Anterior cingulate cortex (tissue), 58 donors: ENCODE measurements around the gene AK4.
"Not testable (repeated sequence)": the region's sequence is repeated elsewhere in the genome, so short reads cannot be mapped to it uniquely, and the experiment has no call there.

Experiments
- DNase-seq, 58 donors: peaks; one replicate each; lab custom pipeline; 2025; lab: John Stamatoyannopoulos, UW

Gene AK4

DNA sequence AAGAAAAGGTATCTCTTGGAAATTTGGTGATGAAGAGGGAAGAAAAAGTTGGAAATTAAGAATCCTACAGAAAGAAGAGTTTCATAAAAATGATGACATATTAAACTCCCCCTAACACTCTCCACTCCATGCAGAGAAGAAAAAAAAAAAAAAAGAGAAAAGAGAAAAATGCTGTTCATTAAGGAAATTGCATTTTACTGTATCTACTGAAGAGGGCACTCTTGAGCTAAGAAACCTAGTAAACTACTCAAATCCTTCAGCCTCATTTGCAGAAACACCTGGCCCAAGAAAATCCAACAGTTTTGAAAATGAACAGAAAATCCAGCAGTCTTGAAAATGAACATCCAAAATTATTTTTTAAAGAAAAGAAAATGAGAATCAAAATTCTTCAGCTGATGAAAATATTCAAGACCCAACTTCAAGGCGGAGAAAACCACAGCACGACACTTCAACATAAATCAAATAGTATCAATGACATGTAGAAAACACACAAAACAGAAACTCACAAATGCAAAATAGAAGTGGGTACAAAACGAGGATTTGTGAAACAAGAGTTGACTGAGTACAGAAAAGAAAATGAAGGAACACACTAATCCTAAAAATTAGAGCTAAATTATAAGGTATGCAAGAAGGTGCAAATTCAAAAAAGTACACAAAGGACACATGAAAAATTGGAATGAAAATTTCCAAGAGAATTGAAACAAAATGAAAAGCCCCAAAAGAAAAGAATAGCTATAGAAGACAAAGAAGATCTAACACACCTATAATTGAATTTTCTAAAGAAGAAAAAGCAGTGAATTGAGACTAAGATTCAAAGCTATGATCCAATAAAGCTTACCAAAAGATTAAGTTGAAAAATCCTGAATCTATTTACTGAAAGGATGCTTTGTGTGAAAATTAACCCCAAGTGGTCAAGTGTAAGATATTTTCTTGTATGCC, 88.1 kb downstream of the AK4 start:
- DNase-seq = no peak

DNA sequence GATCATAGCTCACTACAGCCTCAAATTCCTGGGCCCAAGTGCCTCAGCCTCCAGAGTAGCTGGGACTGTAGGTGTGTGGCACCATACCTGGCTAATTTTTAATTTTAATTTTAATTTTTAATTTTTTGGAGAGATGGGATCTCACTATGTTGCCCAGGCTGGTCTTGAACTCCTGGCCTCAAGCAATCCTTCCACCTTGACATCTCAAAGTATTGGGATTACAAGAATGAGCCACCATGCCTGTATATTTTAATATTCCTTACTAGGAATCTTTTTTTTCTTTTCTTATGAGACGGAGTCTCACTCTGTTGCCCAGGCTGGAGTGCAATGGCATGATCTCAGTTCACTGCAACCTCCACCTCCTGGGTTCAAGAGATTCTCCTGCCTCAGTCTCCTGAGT, 89.1 kb downstream of the AK4 start:
- not testable (repeated sequence) for DNase-seq

DNA sequence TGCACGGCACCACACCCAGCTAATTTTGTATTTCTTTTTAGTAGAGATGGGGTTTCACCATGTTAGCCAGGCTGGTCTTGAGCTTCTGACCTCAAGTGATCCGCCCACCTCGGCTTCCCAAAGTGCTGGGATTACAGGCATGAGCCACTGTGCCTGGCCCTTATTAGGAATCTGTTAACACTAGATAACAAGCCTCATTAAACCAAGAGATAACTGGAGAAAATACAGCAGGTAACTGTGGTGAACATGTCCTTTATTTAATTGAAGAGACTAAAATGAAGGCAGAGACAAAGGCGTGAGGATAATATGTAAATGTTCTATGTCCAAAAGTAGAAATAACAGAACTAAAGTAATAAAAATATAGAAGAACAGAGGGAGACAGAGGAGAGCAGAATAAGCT, 89.5 kb downstream of the AK4 start:
- DNase-seq = no peak

DNA sequence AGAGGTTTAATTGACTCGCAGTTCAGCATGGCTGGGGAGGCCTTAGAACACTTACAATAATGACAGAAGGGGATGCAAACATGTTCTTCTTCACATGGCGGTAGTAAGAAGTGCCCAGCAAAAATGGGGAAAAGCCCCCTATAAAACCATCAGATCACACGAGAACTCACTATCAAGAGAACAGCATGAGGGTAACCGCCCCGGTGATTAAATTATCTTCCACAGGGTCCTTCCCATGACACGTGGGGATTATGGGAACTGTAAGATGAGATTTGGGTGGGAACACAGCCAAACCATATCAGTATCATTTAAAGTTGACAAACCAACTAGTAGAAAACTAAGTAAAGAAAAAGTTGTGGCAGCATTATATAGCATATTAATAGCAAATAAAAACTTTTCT, 90.0 kb downstream of the AK4 start:
- DNase-seq = no peak

DNA sequence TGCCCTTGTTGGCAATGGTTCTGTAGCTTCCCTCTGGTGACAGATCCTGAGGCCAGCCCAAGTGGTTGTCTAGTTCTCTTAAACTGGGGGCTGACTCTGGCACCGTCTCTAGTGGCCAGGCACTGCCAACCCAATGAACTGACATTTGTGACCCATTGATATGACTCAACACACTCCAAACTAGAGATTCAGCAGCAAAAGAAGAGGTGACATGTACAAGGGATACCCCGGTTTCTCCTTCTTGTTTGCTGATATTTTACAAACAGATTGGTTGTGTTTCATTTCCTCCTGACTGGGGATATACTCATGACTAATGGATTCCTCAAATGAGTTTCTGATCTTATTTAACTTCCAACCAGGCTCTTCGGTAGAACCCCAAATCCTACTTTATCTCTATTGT, 95.5 kb downstream of the AK4 start:
- no peak for DNase-seq

DNA sequence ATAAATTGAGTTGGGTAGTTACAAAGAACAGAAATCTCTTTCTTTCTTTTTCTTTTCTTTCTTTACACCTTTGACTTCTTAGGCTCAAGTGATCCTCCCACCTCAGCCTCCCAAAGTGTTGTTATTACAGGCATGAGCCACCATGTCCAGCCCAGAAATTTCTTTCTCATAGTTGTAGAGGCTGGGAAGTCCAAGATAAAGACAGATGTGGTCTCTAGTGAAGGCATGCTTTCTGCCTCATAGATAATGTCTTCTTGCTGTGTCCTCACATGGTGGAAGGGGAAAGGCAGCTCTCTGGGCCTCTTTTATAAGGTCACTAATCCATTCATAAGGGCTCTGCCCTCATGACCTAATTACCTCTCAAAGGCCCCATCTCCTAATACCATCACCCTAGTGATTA, 97.3 kb downstream of the AK4 start:
- DNase-seq = no peak

DNA sequence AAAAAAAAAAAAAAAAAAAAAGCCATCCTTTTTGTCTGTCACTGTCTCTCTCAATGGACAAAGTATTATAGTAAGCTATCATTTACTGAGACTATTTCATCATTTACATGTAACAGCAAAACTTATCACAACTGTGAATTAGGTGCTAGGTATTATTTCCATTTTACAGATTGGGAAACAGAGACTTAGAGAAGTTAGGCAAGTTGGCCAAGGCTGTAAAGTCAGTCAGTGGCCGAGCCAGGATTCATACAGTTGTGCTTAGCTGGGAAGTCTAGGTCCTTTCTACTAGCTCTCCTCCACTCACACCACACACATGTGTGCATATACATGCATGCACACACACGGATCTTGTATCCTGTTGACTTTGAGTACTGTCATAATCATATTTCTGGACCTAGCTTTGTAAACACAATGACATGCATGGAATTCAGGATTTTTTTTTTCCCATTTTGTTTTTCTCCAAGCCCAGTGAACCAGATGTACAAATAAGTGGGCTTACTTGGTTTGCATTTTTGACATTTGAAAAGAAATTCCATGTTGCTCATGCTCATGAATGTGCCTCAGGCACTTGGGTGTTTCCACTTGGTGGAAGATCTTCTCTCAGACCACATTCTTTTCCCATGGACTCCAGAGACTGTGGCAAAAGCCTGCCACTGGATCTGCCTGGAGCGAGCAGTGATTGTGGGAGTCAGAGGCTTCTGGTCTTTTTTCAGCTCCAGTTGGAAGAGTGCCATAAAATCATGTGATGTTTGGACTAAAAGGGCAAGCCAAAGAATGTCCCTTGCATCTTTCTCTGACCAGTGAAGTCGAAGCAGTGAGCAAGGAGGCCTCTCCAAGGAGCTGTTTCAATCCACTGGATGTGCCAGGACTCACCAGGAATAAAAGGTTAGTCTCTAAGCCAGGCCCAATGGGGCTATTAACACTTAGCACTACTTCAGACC, 99.7 kb downstream of the AK4 start:
- peak in 27 of 58 donors; percentile 4 to 76 (median 32) for DNase-seq

DNA sequence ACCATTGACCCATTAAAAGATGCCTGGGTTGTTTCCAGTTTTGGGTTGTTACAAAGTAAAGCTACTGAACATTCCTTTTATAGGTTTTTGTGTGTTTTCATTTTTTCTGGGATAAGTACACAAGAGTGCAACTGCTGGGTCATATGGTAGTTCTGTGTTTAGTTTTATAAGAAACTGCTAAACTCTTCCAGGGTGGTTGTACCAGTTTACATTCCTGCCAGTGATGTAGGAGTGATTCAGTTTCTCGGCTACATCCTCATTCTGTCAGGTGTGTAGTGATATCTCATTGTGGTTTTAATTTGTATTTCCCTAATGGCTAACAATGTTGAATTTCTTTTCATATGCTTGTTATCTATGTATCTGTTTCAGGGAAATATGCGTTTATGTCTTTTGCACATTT, 102.8 kb downstream of the AK4 start:
- no peak for DNase-seq

DNA sequence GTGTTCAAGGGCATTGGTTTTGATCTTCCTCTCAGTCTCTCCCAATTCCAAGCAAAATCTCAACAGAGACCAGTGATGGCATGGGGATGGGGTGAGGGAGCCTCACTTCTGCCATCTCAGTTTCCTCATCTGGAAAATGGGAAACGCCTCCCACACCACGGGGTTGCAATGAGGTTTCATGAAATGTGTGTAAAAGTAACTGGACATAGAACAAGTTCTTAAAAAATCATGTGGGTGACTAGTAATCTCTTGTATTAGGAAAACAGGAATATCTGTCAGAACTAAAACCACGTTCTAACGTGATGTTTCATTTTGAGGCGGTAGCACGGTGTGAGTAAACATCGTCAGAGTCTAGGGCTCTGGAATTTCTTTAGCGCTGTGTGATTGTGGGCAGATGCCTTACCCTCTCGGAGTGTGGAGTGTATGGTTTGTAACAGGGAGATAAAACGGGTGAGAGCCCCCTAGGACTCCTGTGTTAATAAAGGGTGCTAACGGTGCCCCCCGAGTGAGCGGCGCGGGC, 105.9 kb downstream of the AK4 start:
- DNase-seq = no peak

DNA sequence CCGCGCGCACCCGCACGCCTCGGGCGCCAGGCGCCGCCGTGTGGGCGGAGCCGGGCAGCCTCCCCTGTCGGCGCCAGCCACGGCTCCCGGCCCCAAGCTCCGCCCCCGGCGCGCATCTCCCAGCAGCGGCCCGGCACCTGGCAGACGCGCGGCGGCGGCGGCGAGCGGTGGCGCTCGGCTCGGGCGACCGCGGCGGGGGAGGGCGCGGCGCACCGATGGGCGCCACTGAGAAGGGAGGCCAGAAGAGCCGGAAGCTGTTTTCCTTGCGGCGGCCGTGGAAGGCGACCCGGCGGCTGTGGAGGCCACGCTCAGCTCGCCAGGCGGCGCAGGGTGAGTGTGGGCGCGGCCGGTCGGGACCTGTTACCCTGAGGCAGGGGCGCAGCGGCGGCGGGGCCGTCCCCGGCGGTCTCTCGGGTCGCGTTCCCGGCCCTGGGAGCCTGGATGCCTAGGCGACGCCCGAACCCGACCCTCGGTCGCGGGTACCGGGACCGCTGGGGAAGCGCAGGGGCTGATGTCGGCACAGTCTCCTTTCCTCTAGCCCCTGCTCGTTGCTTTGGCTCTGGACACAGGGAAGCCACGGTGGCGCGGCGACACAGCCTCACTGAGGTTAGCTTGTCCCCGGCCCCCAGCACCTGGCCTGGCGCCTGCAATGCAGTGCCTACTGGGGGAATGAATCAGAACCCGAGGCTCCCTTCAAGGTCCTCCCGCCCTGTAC, 106.5 kb downstream of the AK4 start:
- peak in 55 of 58 donors; percentile 23 to 88 (median 77) for DNase-seq

DNA sequence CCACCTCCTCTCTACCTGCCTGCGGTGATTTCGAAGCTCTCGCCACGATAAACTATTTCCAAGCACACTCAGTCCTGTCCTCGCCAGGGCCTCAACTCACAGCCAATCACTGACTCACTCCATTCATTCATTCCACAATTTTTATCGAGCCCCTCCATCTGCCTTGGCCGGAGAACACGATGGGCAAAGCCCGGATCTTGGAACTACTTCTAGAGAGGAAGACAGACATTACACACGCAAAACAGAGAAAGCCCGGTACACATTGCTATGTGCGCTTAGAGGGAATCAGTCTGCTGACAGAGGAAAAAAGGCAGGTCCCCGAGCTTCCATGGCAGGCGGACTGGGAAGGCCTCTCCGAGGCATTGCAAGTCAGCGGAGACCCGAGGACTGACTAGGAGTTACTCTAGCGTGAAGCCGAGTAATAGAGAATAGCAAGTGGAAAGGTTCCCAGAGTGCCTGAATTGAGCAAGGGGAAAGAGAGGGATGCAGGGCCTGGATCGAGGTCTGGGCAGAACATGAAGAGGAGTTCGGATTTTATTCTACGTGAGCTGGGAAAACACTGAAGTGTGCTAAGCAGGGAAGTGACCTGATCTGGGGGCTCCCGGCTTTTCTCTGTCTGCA, 107.1 kb downstream of the AK4 start:
- peak in 39 of 58 donors; percentile 12 to 74 (median 48) for DNase-seq

DNA sequence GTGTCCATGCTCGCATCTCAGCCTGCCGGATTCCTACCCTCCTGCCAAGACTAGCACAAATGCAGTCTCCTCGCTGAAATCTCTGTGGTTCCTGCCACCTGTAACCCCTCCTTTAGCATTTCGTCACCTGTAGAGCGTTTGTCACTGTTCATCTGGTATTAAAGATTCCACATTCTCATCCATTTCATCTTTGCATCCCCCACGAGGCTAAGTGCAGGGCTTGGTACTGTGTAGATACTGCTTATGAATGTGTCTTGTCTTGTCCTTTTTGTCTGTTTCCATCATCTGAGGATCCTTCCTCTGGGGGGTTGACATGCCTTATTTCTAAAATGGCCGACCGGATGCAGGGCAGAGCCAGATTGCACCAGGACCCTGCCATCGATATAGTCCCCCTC, 107.7 kb downstream of the AK4 start:
- peak in 4 of 58 donors; percentile 23 to 67 (median 48) for DNase-seq

DNA sequence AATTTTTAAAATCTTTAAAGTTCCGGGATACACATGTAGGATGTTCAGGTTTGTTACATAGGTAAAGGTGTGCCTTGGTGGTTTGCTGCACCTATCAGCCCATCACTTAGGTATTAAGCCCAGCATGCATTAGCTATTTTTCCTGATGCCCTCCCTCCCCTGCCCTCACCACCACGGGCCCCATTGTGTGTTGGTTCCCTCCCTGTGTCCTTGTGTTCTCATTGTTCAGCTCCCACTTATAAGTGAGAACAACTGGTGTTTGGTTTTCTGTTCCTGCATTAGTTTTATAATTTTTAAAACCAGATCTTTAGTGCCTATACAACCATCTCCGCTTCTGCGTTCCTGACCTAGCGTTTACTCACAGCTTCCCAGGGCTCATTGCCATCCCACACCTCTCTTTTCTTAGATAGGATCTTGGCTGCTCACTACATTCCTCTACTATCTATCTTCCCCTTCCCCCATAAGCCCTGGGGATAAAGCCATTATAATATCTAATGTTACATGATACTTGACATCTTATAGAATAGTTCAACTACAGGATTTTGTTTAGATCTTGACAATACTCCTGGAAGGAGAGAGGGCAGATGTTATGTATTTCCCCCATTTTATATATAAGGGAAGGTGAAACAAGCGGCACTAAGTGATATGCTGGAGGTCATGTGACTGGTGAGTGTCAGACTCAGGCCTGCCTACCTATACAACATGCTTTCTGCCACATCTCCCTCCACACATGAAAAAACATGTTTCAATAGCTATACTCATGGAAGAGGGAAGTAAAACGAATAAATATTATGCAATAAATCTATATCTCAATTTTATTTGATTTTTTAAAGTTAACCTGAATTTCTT, 109.1 kb downstream of the AK4 start:
- DNase-seq = peak in 15 of 58 donors; percentile 2 to 50 (median 28)

DNA sequence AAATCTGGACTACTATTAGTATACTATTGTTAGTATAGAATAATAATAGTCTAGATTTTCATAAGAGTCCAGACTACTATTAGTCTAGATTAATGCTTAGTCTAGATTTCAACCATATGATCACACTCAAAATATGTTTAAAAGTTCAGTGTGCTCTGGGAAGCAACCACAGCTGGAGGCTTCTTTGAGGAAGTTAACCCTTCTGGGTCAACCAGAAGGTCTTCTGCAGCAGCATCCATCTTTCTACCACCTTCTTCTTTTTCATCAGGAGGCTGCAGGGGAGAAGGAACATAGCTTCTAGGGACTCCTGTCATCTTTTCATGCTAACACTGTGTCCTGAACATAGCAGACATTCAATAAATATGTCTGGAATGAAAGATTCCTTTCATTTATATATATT, 110.1 kb downstream of the AK4 start:
- no peak for DNase-seq

DNA sequence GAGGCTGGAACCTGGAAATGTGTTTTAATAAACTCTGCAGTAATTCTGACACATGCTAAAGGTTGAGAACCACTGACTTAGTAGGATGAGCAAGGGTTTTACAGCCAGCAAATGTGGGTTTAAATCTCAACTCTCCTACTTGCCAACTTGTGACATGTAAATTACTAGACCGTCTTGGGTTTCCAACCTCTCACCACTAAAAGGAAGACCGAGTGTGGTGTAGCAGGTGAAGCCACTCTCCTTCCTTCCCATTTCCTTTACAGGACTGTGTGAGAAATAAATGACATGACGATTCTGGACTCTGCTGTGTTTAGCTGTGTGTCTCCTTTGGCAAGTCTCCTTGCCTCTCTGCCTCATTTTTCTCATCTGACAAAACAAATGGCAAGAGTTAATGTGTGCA, 111.8 kb downstream of the AK4 start:
- DNase-seq = no peak

DNA sequence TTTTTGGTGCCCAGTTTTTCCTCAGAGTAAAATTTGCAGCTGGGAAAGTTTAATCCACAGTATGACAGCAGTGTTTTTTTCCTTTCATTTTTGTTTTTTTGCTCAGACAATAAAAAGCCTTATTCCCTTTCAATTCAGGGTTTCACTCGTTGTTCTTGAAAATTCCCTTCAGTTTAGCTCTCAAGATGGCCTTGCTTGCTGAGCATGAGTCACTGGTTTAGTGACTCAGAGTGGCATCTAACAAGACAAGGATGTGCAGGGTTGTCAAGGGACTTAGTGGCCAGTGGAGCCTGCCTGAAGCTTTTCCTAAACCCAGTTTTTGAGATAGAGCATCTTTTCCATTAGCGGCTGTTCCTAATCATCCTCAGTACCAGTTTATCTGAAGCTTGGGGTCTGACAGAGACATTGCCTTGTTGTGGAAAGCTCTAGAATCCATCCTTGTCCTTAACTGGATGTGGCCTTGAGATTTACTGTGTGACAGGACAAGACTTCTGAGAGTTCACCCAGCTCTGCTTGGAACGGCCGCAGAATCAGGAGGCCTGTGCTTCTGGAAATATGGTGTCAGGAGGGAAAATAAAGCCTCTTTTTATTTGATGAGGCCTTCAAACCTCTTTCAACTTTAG, 113.0 kb downstream of the AK4 start:
- peak in 15 of 58 donors; percentile 6 to 77 (median 39) for DNase-seq

DNA sequence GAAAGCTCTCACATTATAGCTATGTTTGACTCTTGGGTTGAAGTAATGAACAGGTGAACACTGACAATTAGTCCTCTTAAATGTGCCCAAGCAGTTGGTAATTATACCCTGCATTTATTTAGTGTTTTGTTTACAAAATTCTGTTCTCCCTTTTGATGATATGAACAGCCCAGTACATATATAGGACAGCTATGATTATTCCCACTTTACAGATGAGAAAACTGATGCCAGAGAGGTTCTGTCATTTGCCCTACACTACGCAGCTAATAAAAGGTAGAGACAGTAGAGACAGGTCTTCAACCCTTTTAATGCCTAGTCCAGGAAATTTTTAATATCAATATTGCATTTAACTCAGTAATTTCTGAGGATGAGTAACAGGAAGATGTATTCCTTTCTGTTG, 115.3 kb downstream of the AK4 start:
- no peak for DNase-seq

DNA sequence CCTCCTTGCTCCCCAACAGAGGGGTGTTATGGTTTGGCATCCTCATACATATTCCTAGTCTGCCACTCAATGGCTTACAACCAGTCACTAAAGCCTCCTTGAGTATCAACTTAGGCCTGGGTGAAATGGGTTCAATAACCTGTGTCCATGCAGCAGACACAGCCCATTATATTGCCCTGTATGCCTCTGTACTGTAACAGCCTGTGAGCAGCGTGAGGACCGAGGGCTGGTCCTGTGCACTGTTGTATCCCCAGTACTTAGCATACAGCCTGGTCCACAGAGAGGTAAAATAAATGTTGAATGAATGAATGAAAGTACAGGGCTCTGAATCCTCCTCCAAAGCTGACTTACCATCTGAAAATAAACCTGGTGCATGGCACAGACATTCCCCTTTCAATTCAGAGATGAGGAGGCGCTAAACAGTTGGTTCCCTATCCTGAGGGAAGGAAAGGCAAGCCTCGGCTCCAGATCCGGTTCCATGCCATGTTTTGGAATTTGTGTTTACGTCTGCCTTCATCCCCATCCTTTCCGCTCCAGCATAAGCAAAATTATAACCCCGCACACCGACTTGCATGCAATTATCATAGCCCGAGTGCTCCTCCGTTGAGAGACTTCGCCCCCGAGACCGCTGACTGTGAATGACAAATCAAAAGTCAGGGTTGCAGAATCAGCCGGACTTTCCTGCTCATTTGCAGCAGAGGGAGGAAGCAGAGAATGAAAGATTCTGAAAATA, 116.4 kb downstream of the AK4 start:
- peak in 54 of 58 donors; percentile 16 to 86 (median 54) for DNase-seq
